ENCODE measurements around the gene AASS. TPM values are rescaled to one million over a fixed set of nuclear protein-coding genes. Genes with fewer than 3 reads are reported as not detected.

AASS gene
- total and polyA plus RNA-seq, 2 of the 8 experiments (the other 6 are each of a cell fraction or from before 2014, with no cell fraction given) = 203 to 394 TPM

GRCh38 chr7:122059542-122059941, 84.5 kb downstream of the AASS start:
- H2AFZ ChIP-seq (ENCODE audit: low read length) = no peak overlapping the region
- H3K56ac ChIP-seq (replicated peaks; ENCODE audit: insufficient read length, low read depth, low read length) = no peak overlapping the region
- no peak overlapping the region for H2BK5ac ChIP-seq (ENCODE audit: low read depth, low read length)
- H2BK12ac ChIP-seq (ENCODE audit: low read depth, low read length) = no peak overlapping the region
- no peak overlapping the region for H3K18ac ChIP-seq (ENCODE audit: extremely low read depth, low read length)
- no peak overlapping the region for H4K91ac ChIP-seq (replicated peaks; ENCODE audit: insufficient read length, low read length)
- H3K79me1 ChIP-seq (ENCODE audit: low read depth, low read length) = no peaks in the 10 kb centered on the region
- no peak overlapping the region for H2BK120ac ChIP-seq (replicated peaks; ENCODE audit: low read depth, low read length)
- no peak overlapping the region for H3K9ac ChIP-seq (replicated peaks in 1 of 4; ENCODE audit: extremely low read depth in 1 of 4, low read depth in 3 of 4, low read length in 3 of 4)
- no peak overlapping the region for H2BK15ac ChIP-seq (ENCODE audit: low read length)
- no peaks in the 10 kb centered on the region for H3K27me3 ChIP-seq (replicated peaks in 1 of 4; ENCODE audit: control insufficient read depth in 3 of 4, extremely low read depth in 1 of 4, insufficient read depth in 3 of 4, low read length in 3 of 4)
- H3K14ac ChIP-seq (ENCODE audit: insufficient read length) = no peak overlapping the region
- no peak overlapping the region for H2AK5ac ChIP-seq (ENCODE audit: low read depth, low read length)
- H3K4ac ChIP-seq (replicated peaks; ENCODE audit: insufficient read length, low read depth, low read length) = no peak overlapping the region
- H4K5ac ChIP-seq (ENCODE audit: insufficient read length, low read depth, low read length) = no peak overlapping the region
- H2BK20ac ChIP-seq (ENCODE audit: low read length) = no peak overlapping the region
- H3K4me3 ChIP-seq (ENCODE audit: extremely low read depth in 1 of 4, insufficient read depth in 2 of 4, low read depth in 3 of 4, low read length in 4 of 4) = no peak overlapping the region
- H3K9me3 ChIP-seq (ENCODE audit: insufficient read depth in 2 of 2, low read depth in 1 of 2, low read length in 1 of 2) = no peaks in the 10 kb centered on the region
- H3K36me3 ChIP-seq (ENCODE audit: control insufficient read depth in 2 of 4, insufficient read depth in 4 of 4, low read length in 3 of 4) = peaks cover 3 to 59% (median 32%) of the 10 kb centered on the region in 4 experiments; a peak in 7 of 8 replicates
- H3K27ac ChIP-seq (ENCODE audit: low read depth, low read length) = no peak overlapping the region
- no peak overlapping the region for H4K8ac ChIP-seq (ENCODE audit: extremely low read depth, insufficient read depth, low read length)
- FAIRE-seq (no peak), DNase-seq (ENCODE audit: low read depth in 1 of 2, low spot score in 2 of 2) (no peak)
- 76% methylated on average over 4 of the region's 4 CpGs; no CpG with 5 or more reads in 1 of the 2 experiments for WGBS, 2 experiments (ENCODE audit: extremely low coverage in 1 of 2, insufficient coverage in 1 of 2, insufficient read length in 1 of 2, insufficient replicate concordance in 2 of 2, low coverage in 1 of 2, low lambda C conversion rate in 2 of 2, missing lambda C conversion rate in 1 of 2)
- peaks cover 0 to 3% (median 0%) of the 10 kb centered on the region in 4 experiments; a peak in 1 of 7 replicates for H3K4me1 ChIP-seq (replicated peaks in 1 of 4; ENCODE audit: control insufficient read depth in 3 of 4, insufficient read depth in 4 of 4, low read length in 3 of 4)
- H3K23me2 ChIP-seq (ENCODE audit: low read depth, low read length) = no peaks in the 10 kb centered on the region
- H3K79me2 ChIP-seq (ENCODE audit: control insufficient read depth in 1 of 2, insufficient read depth in 2 of 2, low read length in 2 of 2) = no peaks in the 10 kb centered on the region
- peaks cover 0 to 2% of the 10 kb centered on the region in 2 experiments for H4K20me1 ChIP-seq (replicated peaks in 1 of 2; ENCODE audit: control insufficient read depth in 1 of 2, insufficient read depth in 2 of 2, low read length in 2 of 2)
- ChIA-PET POLR2A (ENCODE audit: partially characterized antibody) (interaction anchor here (1.5 kb wide), 1 partner anchor 9 kb away, joined by 5 read pairs; no protein-coding TSS in a partner anchor), CTCF (ENCODE audit: partially characterized antibody) (no interaction called here)
- no peak overlapping the region for H3K23ac ChIP-seq (ENCODE audit: insufficient read length)
- no peak overlapping the region for H3K4me2 ChIP-seq (ENCODE audit: insufficient read depth in 1 of 2, low read depth in 2 of 2, low read length in 2 of 2)
- no peak for TF ChIP-seq GABPA (IDR thresholded peaks at IDR 0.05; ENCODE audit: borderline replicate concordance, insufficient read depth, low read length)
- TF ChIP-seq HDAC2 (IDR thresholded peaks at IDR 0.05; ENCODE audit: borderline replicate concordance in 1 of 2, low read depth in 2 of 2, low read length in 2 of 2) = no peak
- no peak for TF ChIP-seq EZH2 (IDR thresholded peaks at IDR 0.05; ENCODE audit: low read depth, low read length, severe bottlenecking)
- TF ChIP-seq PHF8 (conservative IDR thresholded peaks at IDR 0.05; ENCODE audit: low read depth, low read length) = no peak
- TF ChIP-seq POU5F1 (IDR thresholded peaks at IDR 0.05; ENCODE audit: low read depth, low read length) = no peak
- TF ChIP-seq TBP (IDR thresholded peaks at IDR 0.05; ENCODE audit: low read depth, low read length) = no peak
- no peak for TF ChIP-seq JUND (IDR thresholded peaks at IDR 0.05; ENCODE audit: low read length)
- TF ChIP-seq, protein P1, sequence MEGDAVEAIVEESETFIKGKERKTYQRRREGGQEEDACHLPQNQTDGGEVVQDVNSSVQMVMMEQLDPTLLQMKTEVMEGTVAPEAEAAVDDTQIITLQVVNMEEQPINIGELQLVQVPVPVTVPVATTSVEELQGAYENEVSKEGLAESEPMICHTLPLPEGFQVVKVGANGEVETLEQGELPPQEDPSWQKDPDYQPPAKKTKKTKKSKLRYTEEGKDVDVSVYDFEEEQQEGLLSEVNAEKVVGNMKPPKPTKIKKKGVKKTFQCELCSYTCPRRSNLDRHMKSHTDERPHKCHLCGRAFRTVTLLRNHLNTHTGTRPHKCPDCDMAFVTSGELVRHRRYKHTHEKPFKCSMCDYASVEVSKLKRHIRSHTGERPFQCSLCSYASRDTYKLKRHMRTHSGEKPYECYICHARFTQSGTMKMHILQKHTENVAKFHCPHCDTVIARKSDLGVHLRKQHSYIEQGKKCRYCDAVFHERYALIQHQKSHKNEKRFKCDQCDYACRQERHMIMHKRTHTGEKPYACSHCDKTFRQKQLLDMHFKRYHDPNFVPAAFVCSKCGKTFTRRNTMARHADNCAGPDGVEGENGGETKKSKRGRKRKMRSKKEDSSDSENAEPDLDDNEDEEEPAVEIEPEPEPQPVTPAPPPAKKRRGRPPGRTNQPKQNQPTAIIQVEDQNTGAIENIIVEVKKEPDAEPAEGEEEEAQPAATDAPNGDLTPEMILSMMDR (IDR thresholded peaks at IDR 0.05; ENCODE audit: control extremely low read depth in 1 of 3, insufficient read depth in 1 of 3, low read depth in 1 of 3, low read length in 3 of 3) = no peak
- TF ChIP-seq TCF12 (IDR thresholded peaks at IDR 0.05; ENCODE audit: low read depth, low read length) = no peak
- TF ChIP-seq, protein P2, sequence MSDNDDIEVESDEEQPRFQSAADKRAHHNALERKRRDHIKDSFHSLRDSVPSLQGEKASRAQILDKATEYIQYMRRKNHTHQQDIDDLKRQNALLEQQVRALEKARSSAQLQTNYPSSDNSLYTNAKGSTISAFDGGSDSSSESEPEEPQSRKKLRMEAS (IDR thresholded peaks at IDR 0.05) = no peak
- no peak for TF ChIP-seq TAF1 (IDR thresholded peaks at IDR 0.05; ENCODE audit: low read depth, low read length)

Data from H1 (cell line).